HCT116 (cell line): ENCODE data around the gene CLRN3. TPM values are rescaled to one million over a fixed set of nuclear protein-coding genes. Genes with fewer than 3 reads are reported as not detected.

ENCODE experiments used
- ATAC-seq: fragments of 200-7000 bp; cut with Tn5 transposase; 2 replicates; pipeline ENCODE4 v1.9.1; 2020; ENCODE audit warnings: mild to moderate bottlenecking, moderate library complexity
- BruUV-seq: library from RNA; stranded (reverse); fragments of 400-500 nt; replicated peaks from 2 replicates; lab custom pipeline; 2021; lab: Mats Ljungman, UMichigan
- CTCF ChIA-PET: fragments of 300-600 bp; sonication (Branson Sonifier 250); formaldehyde crosslinking; loops from one replicate; lab custom pipeline; 2021; ENCODE audit warnings: antibody characterized with exemption; lab: Charles Lee
- POLR2A ChIA-PET: fragments of 300-600, 350-600 bp; sonication (Branson Sonifier 250); formaldehyde crosslinking; loops from one replicate; lab custom pipeline; 2021; ENCODE audit warnings: antibody characterized with exemption; lab: Charles Lee
- RAD21 ChIA-PET, 2 experiments: fragments of 300-600 bp; sonication (Branson Sonifier 250); formaldehyde crosslinking; loops; one replicate each; lab custom pipeline; 2023; ENCODE audit warnings: low total read pairs in 2 of 2; ENCODE audit not compliant: uncharacterized antibody in 2 of 2, unreplicated experiment in 2 of 2, low non-redundant PET in 1 of 2; lab: Charles Lee
- DNase-seq: peaks from one replicate; pipeline ENCODE4 v3.0.0-alpha.2; 2010; ENCODE audit warnings: low read depth, low spot score
- H2AFZ ChIP-seq: fragments of 200-600 bp; shearing (Covaris generic), sonication (generic); 2 replicates; pipeline ENCODE4 v1.6.1; 2017; ENCODE audit warnings: low read depth, mixed run types, mixed read lengths, antibody characterized with exemption, low read length; ENCODE audit not compliant: poor library complexity, severe bottlenecking
- H3K27ac ChIP-seq: 2 replicates; pipeline ENCODE4 v1.5.1; 2012; ENCODE audit warnings: low read depth, low read length
- H3K27me3 ChIP-seq: fragments of 200-600 bp; sonication (generic); 2 replicates; pipeline ENCODE4 v1.6.1; 2016; ENCODE audit warnings: mixed run types, low read length, mixed read lengths; ENCODE audit not compliant: insufficient read depth
- H3K36me3 ChIP-seq, 2 experiments: fragments of 200-500 bp in 1 of 2; fragments of 200-600 bp in 1 of 2; sonication (Bioruptor generic) in 1 of 2; sonication (generic) in 1 of 2; 2 replicates each; pipeline versions ENCODE4 v1.5.1 to v1.6.1; 2014 to 2016; ENCODE audit warnings: low read length in 2 of 2, inconsistent platforms in 1 of 2, mixed read lengths in 1 of 2, mixed run types in 1 of 2; ENCODE audit not compliant: insufficient read depth in 2 of 2, control insufficient read depth in 1 of 2
- H3K4me1 ChIP-seq, 2 experiments: fragments of 200-600 bp in 1 of 2; sonication (generic) in 1 of 2; 2 replicates each; pipeline versions ENCODE4 v1.5.1 to v1.6.1; 2012 to 2017; ENCODE audit warnings: low read length in 2 of 2, inconsistent platforms in 1 of 2, mild to moderate bottlenecking in 1 of 2, mixed read lengths in 1 of 2, mixed run types in 1 of 2, moderate library complexity in 1 of 2; ENCODE audit not compliant: insufficient read depth in 2 of 2, control insufficient read depth in 1 of 2
- H3K4me2 ChIP-seq: fragments of 200-600 bp; sonication (generic); 2 replicates; pipeline ENCODE4 v1.6.1; 2017; ENCODE audit warnings: mixed run types, low read length, mixed read lengths
- H3K4me3 ChIP-seq, 2 experiments: fragments of 200-600 bp in 1 of 2; sonication (generic) in 1 of 2; replicated peaks in 1 of 2; 2 replicates each; pipeline ENCODE4 v1.5.1; 2011 to 2016; ENCODE audit warnings: low read length in 2 of 2, control low read depth in 1 of 2, low read depth in 1 of 2, mild to moderate bottlenecking in 1 of 2, mixed read lengths in 1 of 2, mixed run types in 1 of 2
- H3K79me2 ChIP-seq: fragments of 200-600 bp; sonication (generic); 2 replicates; pipeline ENCODE4 v1.6.1; 2017; ENCODE audit warnings: mild to moderate bottlenecking, mixed run types, low read length, moderate library complexity, mixed read lengths; ENCODE audit not compliant: insufficient read depth
- H3K9ac ChIP-seq: fragments of 200-600 bp; sonication (generic); 2 replicates; pipeline ENCODE4 v1.6.1; 2016; ENCODE audit warnings: low read length, mixed read lengths
- H3K9me2 ChIP-seq: fragments of 200-600 bp; sonication (generic), shearing (Covaris generic); 2 replicates; pipeline ENCODE4 v1.6.1; 2017; ENCODE audit warnings: mixed run types, mild to moderate bottlenecking, moderate library complexity; ENCODE audit not compliant: insufficient read depth
- H3K9me3 ChIP-seq, 2 experiments: fragments of 200-500 bp in 1 of 2; fragments of 200-600 bp in 1 of 2; sonication (Bioruptor generic) in 1 of 2; sonication (generic) in 1 of 2; 2 replicates each; pipeline ENCODE4 v1.6.1; 2014 to 2017; ENCODE audit warnings: low read length in 2 of 2, mixed read lengths in 2 of 2, inconsistent platforms in 1 of 2, low read depth in 1 of 2, mild to moderate bottlenecking in 1 of 2, mixed run types in 1 of 2, moderate library complexity in 1 of 2; ENCODE audit not compliant: control insufficient read depth in 1 of 2, insufficient read depth in 1 of 2
- H4K20me1 ChIP-seq: fragments of 200-600 bp; sonication (generic), shearing (Covaris generic); 2 replicates; pipeline ENCODE4 v1.6.1; 2017; ENCODE audit warnings: mixed run types, mild to moderate bottlenecking, moderate library complexity; ENCODE audit not compliant: insufficient read depth
- EGR1 ChIP-seq: IDR thresholded peaks from 2 replicates; pipeline ENCODE4 v1.6.1; 2012; ENCODE audit warnings: low read depth
- ELF1 ChIP-seq: IDR thresholded peaks from 2 replicates; pipeline ENCODE4 v1.6.1; 2012; ENCODE audit warnings: low read depth, borderline replicate concordance
- EZH2phosphoT487 ChIP-seq: fragments of 200-600 bp; IDR thresholded peaks from 2 replicates; pipeline ENCODE4 v1.6.1; 2018; ENCODE audit warnings: antibody characterized with exemption, borderline replicate concordance
- RAD21 ChIP-seq: IDR thresholded peaks from 2 replicates; pipeline ENCODE4 v1.6.1; 2012; ENCODE audit warnings: low read depth, mild to moderate bottlenecking
- YY1 ChIP-seq: IDR thresholded peaks from 2 replicates; pipeline ENCODE4 v1.6.1; 2011; ENCODE audit warnings: low read length, low read depth, moderate library complexity, mild to moderate bottlenecking; ENCODE audit not compliant: insufficient replicate concordance; ENCODE audit errors: extremely low read depth
- ZFX ChIP-seq: fragments of 450-650 bp; IDR thresholded peaks from 2 replicates; pipeline ENCODE4 v1.6.1; 2017
- intact Hi-C: fragments of 100-400 bp; cut with micrococcal nuclease; formaldehyde crosslinking; loops from 2 replicates; pipeline ENCODE4 v1.10.0; 2022
- total RNA-seq: library from RNA; stranded (reverse); gene quantifications from one replicate; pipeline ENCODE4 v1.2.1, GENCODE V29; 2021; ENCODE audit not compliant: unreplicated experiment
- TF ChIP-seq, protein P1 (sequence below), 3 experiments: fragments of 200-600 bp in 1 of 3; sonication (generic) in 1 of 3; IDR thresholded peaks in 2 of 3; conservative IDR thresholded peaks in 1 of 3; 2 replicates each; pipeline ENCODE4 v1.5.1; 2012 to 2017; ENCODE audit warnings: low read depth in 2 of 3, low read length in 2 of 3, antibody characterized with exemption in 1 of 3, borderline replicate concordance in 1 of 3, control low read depth in 1 of 3, mild to moderate bottlenecking in 1 of 3, mixed read lengths in 1 of 3, mixed run types in 1 of 3, moderate library complexity in 1 of 3; ENCODE audit not compliant: insufficient read depth in 1 of 3
- TF ChIP-seq, protein P2 (sequence below): IDR thresholded peaks from 2 replicates; pipeline ENCODE4 v1.6.1; 2012; ENCODE audit warnings: low read depth

Gene CLRN3
- total RNA-seq, 1 experiment from 2014 or later, result 0.39 TPM

DNA sequence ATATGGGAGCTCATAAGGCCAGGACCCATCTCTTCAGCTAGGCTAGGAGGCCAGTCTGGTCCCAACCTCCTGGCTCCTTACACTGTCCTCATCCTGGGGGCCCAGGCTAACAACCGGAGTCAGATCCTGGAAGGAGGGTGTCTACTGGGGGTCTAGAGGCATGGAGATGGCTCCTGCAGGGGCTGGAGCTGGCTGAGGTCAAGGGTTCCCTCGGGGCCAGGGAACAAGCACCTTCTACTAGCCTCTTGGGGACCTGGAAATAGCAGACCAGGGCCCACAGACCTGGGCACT lies 37.2 kb downstream of the CLRN3 start:
- no TSS peak for BruUV-seq
- CTCF ChIA-PET, result interaction anchor here (1.7 to 6.5 kb wide), 2 partner anchors 10 to 139 kb away, joined by 9 to 131 read pairs; no protein-coding TSS in a partner anchor

More for the DNA sequence above, 37.2 kb downstream of the CLRN3 start:
- Histone ChIP-seq H3K4me3 (no peak overlapping the region), H3K79me2 (no peaks in the 10 kb centered on the region), H3K4me1 (no peaks in the 10 kb centered on the region), H3K27ac (no peak overlapping the region), H4K20me1 (no peaks in the 10 kb centered on the region), H3K4me2 (no peak overlapping the region), H3K27me3 (0 out of 2 replicates have a peak, but pooled peaks cover 2% of the 10 kb centered on the region), H3K9me2 (no peaks in the 10 kb centered on the region), H3K9ac (no peak overlapping the region), H3K36me3 (no peaks in the 10 kb centered on the region), H2AFZ (no peak overlapping the region), H3K9me3 (no peaks in the 10 kb centered on the region)
- ATAC-seq (no peak), DNase-seq (no peak)
- RAD21 ChIA-PET, result interaction anchor here (2.2 to 2.3 kb wide), 2 partner anchors 140 kb away, joined by 25 to 31 read pairs; no protein-coding TSS in a partner anchor
- POLR2A ChIA-PET, result no interaction called here
- intact Hi-C loops, result loop anchor here (2.0 to 10.0 kb wide), 2 partner anchors 213 to 611 kb away; no protein-coding TSS in a partner anchor
- no peak for TF ChIP-seq ZFX
- no peak for TF ChIP-seq YY1
- TF ChIP-seq, protein P1, sequence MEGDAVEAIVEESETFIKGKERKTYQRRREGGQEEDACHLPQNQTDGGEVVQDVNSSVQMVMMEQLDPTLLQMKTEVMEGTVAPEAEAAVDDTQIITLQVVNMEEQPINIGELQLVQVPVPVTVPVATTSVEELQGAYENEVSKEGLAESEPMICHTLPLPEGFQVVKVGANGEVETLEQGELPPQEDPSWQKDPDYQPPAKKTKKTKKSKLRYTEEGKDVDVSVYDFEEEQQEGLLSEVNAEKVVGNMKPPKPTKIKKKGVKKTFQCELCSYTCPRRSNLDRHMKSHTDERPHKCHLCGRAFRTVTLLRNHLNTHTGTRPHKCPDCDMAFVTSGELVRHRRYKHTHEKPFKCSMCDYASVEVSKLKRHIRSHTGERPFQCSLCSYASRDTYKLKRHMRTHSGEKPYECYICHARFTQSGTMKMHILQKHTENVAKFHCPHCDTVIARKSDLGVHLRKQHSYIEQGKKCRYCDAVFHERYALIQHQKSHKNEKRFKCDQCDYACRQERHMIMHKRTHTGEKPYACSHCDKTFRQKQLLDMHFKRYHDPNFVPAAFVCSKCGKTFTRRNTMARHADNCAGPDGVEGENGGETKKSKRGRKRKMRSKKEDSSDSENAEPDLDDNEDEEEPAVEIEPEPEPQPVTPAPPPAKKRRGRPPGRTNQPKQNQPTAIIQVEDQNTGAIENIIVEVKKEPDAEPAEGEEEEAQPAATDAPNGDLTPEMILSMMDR (IDR thresholded peaks at IDR 0.05 in 2 of 3, conservative IDR thresholded peaks at IDR 0.05 in 1 of 3; ENCODE audit: borderline replicate concordance in 1 of 3, insufficient read depth in 1 of 3, low read depth in 2 of 3, low read length in 2 of 3), result no peak
- TF ChIP-seq EZH2phosphoT487, result no peak
- TF ChIP-seq, protein P2, sequence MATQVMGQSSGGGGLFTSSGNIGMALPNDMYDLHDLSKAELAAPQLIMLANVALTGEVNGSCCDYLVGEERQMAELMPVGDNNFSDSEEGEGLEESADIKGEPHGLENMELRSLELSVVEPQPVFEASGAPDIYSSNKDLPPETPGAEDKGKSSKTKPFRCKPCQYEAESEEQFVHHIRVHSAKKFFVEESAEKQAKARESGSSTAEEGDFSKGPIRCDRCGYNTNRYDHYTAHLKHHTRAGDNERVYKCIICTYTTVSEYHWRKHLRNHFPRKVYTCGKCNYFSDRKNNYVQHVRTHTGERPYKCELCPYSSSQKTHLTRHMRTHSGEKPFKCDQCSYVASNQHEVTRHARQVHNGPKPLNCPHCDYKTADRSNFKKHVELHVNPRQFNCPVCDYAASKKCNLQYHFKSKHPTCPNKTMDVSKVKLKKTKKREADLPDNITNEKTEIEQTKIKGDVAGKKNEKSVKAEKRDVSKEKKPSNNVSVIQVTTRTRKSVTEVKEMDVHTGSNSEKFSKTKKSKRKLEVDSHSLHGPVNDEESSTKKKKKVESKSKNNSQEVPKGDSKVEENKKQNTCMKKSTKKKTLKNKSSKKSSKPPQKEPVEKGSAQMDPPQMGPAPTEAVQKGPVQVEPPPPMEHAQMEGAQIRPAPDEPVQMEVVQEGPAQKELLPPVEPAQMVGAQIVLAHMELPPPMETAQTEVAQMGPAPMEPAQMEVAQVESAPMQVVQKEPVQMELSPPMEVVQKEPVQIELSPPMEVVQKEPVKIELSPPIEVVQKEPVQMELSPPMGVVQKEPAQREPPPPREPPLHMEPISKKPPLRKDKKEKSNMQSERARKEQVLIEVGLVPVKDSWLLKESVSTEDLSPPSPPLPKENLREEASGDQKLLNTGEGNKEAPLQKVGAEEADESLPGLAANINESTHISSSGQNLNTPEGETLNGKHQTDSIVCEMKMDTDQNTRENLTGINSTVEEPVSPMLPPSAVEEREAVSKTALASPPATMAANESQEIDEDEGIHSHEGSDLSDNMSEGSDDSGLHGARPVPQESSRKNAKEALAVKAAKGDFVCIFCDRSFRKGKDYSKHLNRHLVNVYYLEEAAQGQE, result no peak
- no peak for TF ChIP-seq RAD21
- no peak for TF ChIP-seq ELF1
- no peak for TF ChIP-seq EGR1
